Muscle of leg (tissue), 11 donors: ENCODE data around the gene PRRX1. TPM values are rescaled to one million over a fixed set of nuclear protein-coding genes. Genes with fewer than 3 reads are reported as not detected.
A peak's percentile ranks its signal among the peaks of the same experiment; 100 is the strongest.

ENCODE experiments used
- DNase-seq: peaks from one replicate; pipeline ENCODE4 v3.0.0; 2013
- H3K27ac ChIP-seq: one replicate; pipeline ENCODE4 v1.5.1; 2013; ENCODE audit warnings: mild to moderate bottlenecking, low read length, control low read depth
- H3K27me3 ChIP-seq: one replicate; pipeline ENCODE4 v1.6.1; 2013; ENCODE audit warnings: low read length; ENCODE audit not compliant: control insufficient read depth, insufficient read depth
- H3K36me3 ChIP-seq: one replicate; pipeline ENCODE4 v1.6.1; 2013; ENCODE audit warnings: low read length; ENCODE audit not compliant: control insufficient read depth, insufficient read depth
- H3K4me1 ChIP-seq: one replicate; pipeline ENCODE4 v1.6.1; 2013; ENCODE audit warnings: low read length; ENCODE audit not compliant: control insufficient read depth, insufficient read depth
- H3K4me3 ChIP-seq: one replicate; pipeline ENCODE4 v1.5.1; 2013; ENCODE audit warnings: low read length, control low read depth
- H3K9me3 ChIP-seq: replicated peaks from 2 replicates; pipeline ENCODE4 v1.6.1; 2013; ENCODE audit warnings: low read depth, low read length; ENCODE audit not compliant: control insufficient read depth
- WGBS: methylation state at CpG from one replicate; pipeline ENCODE4 v1.1.5; 2013; ENCODE audit warnings: missing lambda C conversion rate; ENCODE audit not compliant: insufficient coverage; 5-methylcytosine and 5-hydroxymethylcytosine counted together
- polyA plus RNA-seq, 8 donors: library from polyadenylated mRNA; unstranded; fragments of 120-200 nt; gene quantifications; one replicate each; pipeline versions ENCODE4 v1.2.1 to v1.2.3, GENCODE V29; 2013; ENCODE audit warnings: inconsistent platforms in 1 of 8, low replicate concordance in 1 of 8; ENCODE audit not compliant: insufficient read length in 8 of 8, insufficient read depth in 1 of 8
- total RNA-seq: library from RNA; stranded (reverse); fragments of 120-200 nt; gene quantifications from one replicate; pipeline ENCODE4 v1.2.4, GENCODE V29; 2013

Gene PRRX1
- total and polyA plus RNA-seq, 9 donors: 102 to 222 (median 167) TPM

GRCh38 chr1:170731566-170732251, 67.8 kb downstream of the PRRX1 start:
- H3K4me3 ChIP-seq: peak overlapping the region; percentile 34

DNA sequence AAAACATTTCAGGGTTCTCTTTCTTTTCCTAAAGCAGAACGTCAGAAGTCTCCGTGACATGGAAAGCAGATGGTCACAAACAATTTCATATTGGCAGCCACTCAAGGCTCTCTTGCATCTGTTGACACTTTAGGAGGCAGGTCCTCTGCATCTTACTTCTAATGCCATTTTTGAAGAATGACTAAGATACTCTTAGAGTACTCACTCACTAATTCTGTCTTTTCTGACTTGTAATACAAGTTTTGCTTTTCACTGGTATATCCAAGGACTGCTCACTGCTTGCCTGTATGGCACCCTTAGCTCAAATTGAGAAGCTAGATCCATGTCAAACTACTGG, 68.3 kb downstream of the PRRX1 start:
- Histone ChIP-seq H3K27ac (peak overlapping the region; percentile 91), H3K4me3 (peak overlapping the region; percentile 34), H3K27me3 (no peaks in the 10 kb centered on the region), H3K4me1 (peaks cover 23% of the 10 kb centered on the region), H3K36me3 (peaks cover 14% of the 10 kb centered on the region), H3K9me3 (no peaks in the 10 kb centered on the region)
- DNase-seq: peak; percentile 91
- 23% methylated on average over 2 of the region's 2 CpGs for WGBS

More at GRCh38 chr1:170731566-170732251, 67.8 kb downstream of the PRRX1 start:
- H3K4me1 ChIP-seq: peaks cover 23% of the 10 kb centered on the region
- peak overlapping the region; percentile 91 for H3K27ac ChIP-seq
- no peaks in the 10 kb centered on the region for H3K9me3 ChIP-seq
- 20% methylated on average over 1 of the region's 4 CpGs for WGBS
- H3K27me3 ChIP-seq: no peaks in the 10 kb centered on the region
- peaks cover 14% of the 10 kb centered on the region for H3K36me3 ChIP-seq
- peak; percentile 23 for DNase-seq

DNA sequence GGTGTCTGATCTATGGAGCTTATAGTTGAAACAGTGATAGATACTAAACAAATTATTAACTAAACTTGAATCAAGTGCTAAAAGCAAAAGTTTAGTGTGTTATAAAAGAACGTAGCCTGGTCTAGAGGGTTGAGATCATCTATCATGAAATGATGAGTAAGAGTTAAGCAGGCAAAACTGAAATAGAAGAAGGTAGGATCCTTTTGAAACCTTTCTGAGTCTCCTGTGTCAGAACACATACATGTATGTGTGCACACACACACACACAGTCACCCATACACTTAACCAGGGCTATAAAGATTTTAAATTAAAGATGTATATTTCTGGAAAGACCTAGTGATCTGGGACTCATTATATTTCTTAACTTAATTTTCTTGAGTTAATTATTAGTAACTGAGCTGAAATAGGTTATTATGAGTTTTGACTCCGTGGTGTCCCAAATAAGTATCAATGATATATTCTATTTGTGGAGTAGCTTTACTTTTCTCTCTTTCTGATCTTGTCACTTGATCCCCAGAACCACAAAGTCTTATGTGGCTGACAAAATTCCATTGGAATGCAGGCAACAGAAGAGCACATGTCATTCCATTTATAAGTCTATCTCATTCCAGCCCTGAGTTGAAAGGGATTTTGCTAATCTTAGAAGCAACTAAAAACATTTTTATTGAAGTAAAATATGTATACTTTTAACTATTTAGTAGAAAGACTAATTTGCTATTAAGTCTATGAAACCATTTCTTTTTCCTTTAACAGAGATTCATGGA, 70.7 kb downstream of the PRRX1 start:
- peak overlapping the region; percentile 80 for H3K27ac ChIP-seq
- DNase-seq: peak; percentile 62
- no peak overlapping the region for H3K4me3 ChIP-seq
- no CpG with 5 or more reads among the region's 2 CpGs for WGBS
- no peaks in the 10 kb centered on the region for H3K27me3 ChIP-seq
- H3K4me1 ChIP-seq: peaks cover 17% of the 10 kb centered on the region
- H3K36me3 ChIP-seq: peaks cover 11% of the 10 kb centered on the region
- no peaks in the 10 kb centered on the region for H3K9me3 ChIP-seq

DNA sequence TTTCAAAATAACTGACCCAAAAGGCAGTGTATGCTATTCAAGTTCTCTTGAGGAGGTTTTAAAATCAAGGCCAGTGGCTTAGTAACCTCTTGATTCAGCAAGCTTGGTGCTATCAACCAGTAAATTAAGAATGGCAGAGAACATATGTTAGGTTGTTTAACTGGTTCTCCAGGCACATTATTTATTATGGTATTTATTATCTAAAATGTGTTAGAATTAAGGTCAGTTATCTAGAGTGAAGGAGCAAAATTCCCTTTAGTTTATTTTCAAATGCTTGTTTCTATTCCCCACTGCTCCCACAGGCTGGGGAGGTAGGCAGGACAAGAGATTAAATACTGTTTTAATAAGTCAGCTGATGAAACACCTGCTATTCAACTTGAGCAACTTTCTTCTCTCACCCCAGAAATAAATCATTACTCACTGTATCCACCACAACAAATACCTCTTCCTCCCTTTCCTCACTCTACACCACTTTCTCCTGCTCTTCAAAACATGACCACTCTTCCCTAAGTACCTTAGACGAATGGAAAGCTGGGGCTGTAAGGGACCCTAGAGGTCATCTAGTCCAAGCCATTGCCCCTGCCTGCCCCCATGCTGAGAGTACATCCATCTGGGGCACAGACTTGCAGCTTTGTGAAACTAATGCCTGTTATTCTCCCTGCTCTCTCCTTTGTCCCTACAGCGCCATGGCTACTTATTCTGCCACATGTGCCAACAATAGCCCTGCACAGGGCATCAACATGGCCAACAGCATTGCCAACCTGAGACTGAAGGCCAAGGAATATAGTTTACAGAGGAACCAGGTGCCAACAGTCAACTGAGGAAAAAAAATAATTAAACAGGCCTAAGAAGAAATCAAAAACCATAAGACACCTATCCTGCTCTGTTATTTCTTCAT, 71.7 kb downstream of the PRRX1 start:
- no peaks in the 10 kb centered on the region for H3K27me3 ChIP-seq
- peak overlapping the region; percentile 80 for H3K27ac ChIP-seq
- DNase-seq: peak; percentile 43
- no peaks in the 10 kb centered on the region for H3K9me3 ChIP-seq
- H3K36me3 ChIP-seq: peaks cover 8% of the 10 kb centered on the region
- no peak overlapping the region for H3K4me3 ChIP-seq
- 94% methylated on average over 2 of the region's 2 CpGs for WGBS
- peaks cover 7% of the 10 kb centered on the region for H3K4me1 ChIP-seq

GRCh38 chr1:170739803-170740202, 75.9 kb downstream of the PRRX1 start:
- DNase-seq: no peak
- peaks cover 7% of the 10 kb centered on the region for H3K9me3 ChIP-seq
- peaks cover 8% of the 10 kb centered on the region for H3K36me3 ChIP-seq
- no peaks in the 10 kb centered on the region for H3K27me3 ChIP-seq
- 93% methylated on average over 1 of the region's 1 CpG for WGBS
- no peak overlapping the region for H3K4me3 ChIP-seq
- peaks cover 4% of the 10 kb centered on the region for H3K4me1 ChIP-seq
- no peak overlapping the region for H3K27ac ChIP-seq

DNA sequence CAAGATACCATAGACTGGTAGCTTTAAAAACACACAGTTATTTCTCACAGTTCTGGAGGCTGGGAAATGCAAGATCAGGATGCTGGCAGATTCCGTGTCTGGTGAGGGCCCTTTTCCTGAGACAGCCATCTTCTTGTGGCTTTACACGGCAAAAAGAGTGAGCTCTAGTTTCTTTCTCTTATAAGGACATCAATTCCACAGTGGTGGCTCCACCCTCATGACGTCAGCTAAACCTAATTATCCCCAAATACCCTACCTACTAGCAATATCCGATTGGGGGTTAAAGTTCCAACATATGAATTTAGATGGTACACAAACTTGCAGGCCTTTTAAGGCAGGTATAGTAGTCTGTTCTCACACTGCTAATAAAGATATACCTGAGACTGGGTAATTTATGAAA, 77.7 kb downstream of the PRRX1 start:
- peaks cover 2% of the 10 kb centered on the region for H3K36me3 ChIP-seq

DNA sequence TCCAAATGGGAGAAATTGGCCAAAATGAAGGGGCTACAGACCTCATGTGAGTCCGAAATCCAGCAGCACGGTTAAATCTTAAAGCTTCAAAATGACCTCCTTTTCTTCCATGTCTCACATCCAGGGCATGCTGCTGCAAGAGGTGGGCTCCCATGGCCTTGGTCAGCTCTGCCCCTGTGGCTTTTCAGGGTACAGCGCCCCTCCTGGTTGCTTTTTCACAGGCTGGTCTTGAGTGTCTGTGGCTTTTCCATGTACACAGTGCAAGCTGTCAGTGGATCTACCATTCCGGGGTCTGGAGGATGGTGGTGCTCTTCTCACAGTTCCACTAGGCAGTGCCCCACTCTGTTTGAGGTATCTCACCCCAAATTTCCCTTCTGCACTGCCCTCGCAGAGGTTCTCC, 78.7 kb downstream of the PRRX1 start:
- DNase-seq: no peak
- no peaks in the 10 kb centered on the region for H3K27me3 ChIP-seq
- no peak overlapping the region for H3K27ac ChIP-seq
- 88% methylated on average over 4 of the region's 5 CpGs for WGBS
- H3K4me1 ChIP-seq: no peaks in the 10 kb centered on the region
- H3K9me3 ChIP-seq: peaks cover 7% of the 10 kb centered on the region
- H3K4me3 ChIP-seq: no peak overlapping the region
- peaks cover 2% of the 10 kb centered on the region for H3K36me3 ChIP-seq

More for the DNA sequence above, 77.7 kb downstream of the PRRX1 start:
- no peaks in the 10 kb centered on the region for H3K27me3 ChIP-seq
- WGBS: 100% methylated on average over 1 of the region's 4 CpGs
- H3K4me1 ChIP-seq: no peaks in the 10 kb centered on the region
- H3K9me3 ChIP-seq: peaks cover 7% of the 10 kb centered on the region
- no peak overlapping the region for H3K27ac ChIP-seq
- no peak overlapping the region for H3K4me3 ChIP-seq
- DNase-seq: no peak

GRCh38 chr1:170743083-170743482, 79.2 kb downstream of the PRRX1 start:
- Histone ChIP-seq H3K27me3 (no peaks in the 10 kb centered on the region), H3K9me3 (peaks cover 7% of the 10 kb centered on the region), H3K4me1 (no peaks in the 10 kb centered on the region), H3K27ac (no peak overlapping the region), H3K36me3 (peaks cover 2% of the 10 kb centered on the region), H3K4me3 (no peak overlapping the region)
- DNase-seq: no peak
- 89% methylated on average over 1 of the region's 1 CpG for WGBS

- no CpG with 5 or more reads among the region's 2 CpGs for WGBS
- Histone ChIP-seq H3K9me3 (no peaks in the 10 kb centered on the region), H3K4me3 (no peak overlapping the region), H3K4me1 (no peaks in the 10 kb centered on the region), H3K27ac (peak overlapping the region; percentile 4), H3K27me3 (no peaks in the 10 kb centered on the region), H3K36me3 (no peaks in the 10 kb centered on the region)
- DNase-seq: peak; percentile 73
Observed at GRCh38 chr1:170749549-170749948, 85.6 kb downstream of the PRRX1 start.

GRCh38 chr1:170749959-170750358, 86.0 kb downstream of the PRRX1 start:
- WGBS: 17% methylated on average over 1 of the region's 2 CpGs
- Histone ChIP-seq H3K9me3 (no peaks in the 10 kb centered on the region), H3K36me3 (no peaks in the 10 kb centered on the region), H3K27me3 (no peaks in the 10 kb centered on the region), H3K4me3 (no peak overlapping the region), H3K4me1 (no peaks in the 10 kb centered on the region), H3K27ac (peak overlapping the region; percentile 4)
- DNase-seq: peak; percentile 53
